ENCODE measurements around the gene CDK3. TPM values are rescaled to one million over a fixed set of nuclear protein-coding genes. Genes with fewer than 3 reads are reported as not detected.

Gene CDK3
- total RNA-seq, 1 donor from 2014 or later = 3.6 TPM

DNA sequence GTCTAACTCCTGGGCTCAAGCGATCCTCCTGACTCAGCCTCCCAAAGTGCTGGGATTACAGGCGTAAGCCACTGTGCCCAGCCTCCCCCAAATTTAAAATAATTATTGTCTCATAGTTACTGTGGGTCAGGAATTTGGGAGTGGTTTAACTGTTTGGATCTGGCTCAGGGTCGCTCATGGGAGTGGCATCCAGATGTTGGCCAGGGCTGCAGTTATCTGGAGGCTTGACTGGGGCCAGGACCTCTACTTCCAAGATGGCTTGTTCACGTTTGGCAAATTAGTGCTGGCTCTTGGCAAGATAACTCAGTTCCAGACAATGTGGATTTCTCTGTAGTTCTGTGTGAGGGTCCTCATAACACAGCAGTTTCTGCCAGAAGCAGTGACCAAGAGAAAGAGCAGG, 13.6 kb upstream of the CDK3 start:
- no peak for DNase-seq (ENCODE audit: low spot score)
- ATAC-seq = no peak

DNA sequence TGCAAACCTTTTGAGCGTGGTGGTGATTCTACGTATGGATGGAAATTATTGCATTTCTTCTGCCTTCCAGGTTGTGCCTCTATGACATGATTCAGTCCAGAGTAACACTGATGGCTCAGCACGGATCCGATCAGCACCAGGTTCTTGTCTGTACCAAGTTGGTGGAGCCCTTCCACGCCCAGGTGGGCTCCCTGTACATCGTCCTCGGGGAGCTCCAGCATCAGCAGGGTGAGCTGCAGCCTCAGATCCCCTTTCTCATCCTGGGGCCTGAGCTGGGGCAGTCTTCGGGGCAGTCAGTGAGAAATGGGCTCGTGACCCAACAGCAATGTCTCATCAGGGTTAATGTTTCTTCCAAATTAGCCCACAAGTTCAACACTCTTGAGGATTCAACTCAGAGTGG, 9.3 kb upstream of the CDK3 start:
- DNase-seq (ENCODE audit: low spot score) (no peak), ATAC-seq (no peak)

DNA sequence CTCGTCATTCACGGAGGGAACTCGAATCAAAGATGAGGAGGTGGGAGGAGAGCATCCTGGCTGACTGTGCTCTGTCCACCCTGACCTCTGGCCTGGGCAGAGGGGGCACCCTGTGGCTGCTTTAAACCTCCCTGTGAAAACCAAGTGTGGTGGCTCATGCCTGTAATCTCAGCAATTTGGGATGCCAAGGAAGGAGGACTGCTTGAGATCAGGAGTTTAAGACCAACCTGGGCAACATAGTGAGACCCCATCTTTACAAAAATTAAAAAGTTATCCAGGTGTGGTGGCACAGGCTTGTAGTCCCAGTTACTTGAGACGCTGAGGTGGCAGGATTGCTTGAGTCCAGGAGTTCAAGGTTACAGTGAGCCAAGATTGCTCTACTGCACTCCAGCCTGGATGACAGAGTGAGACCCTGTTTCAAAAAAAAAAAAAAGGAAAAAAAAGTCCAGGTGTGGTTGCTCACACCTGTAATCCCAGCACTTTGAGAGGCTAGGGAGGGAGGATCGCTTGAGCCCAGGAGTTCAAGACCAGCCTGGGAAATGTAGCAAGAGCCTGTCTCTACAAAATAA, 5.8 kb upstream of the CDK3 start:
- DNase-seq (ENCODE audit: low spot score) (no peak), ATAC-seq (no peak)

DNA sequence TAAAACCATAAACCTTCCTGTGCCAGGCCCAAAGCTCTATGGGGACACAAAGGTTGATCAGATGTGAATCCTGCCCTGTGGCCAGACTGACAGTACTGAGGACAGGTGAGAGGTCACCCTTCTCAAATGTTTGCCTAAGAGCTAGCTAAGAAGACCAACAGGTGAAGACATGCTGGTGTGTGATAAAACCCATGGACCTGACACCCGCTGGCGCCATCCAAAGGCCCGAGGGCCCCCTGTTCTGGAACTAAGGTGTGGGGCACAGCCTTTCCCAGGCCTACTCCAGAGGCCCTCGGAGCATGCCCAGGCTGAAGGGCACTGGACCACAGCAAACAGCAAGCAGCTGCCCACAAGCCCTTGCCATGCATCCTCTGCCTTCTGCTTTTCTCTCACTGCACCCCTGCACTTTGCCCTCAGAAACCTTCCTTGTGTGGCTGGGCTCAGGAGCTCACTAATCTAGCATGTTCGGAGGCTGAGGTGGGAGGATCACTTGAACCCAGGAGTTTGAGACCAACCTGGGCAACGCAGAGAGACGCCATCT, 5.2 kb upstream of the CDK3 start:
- ATAC-seq = peak; percentile 45
- DNase-seq (ENCODE audit: low spot score) = peak; percentile 70

DNA sequence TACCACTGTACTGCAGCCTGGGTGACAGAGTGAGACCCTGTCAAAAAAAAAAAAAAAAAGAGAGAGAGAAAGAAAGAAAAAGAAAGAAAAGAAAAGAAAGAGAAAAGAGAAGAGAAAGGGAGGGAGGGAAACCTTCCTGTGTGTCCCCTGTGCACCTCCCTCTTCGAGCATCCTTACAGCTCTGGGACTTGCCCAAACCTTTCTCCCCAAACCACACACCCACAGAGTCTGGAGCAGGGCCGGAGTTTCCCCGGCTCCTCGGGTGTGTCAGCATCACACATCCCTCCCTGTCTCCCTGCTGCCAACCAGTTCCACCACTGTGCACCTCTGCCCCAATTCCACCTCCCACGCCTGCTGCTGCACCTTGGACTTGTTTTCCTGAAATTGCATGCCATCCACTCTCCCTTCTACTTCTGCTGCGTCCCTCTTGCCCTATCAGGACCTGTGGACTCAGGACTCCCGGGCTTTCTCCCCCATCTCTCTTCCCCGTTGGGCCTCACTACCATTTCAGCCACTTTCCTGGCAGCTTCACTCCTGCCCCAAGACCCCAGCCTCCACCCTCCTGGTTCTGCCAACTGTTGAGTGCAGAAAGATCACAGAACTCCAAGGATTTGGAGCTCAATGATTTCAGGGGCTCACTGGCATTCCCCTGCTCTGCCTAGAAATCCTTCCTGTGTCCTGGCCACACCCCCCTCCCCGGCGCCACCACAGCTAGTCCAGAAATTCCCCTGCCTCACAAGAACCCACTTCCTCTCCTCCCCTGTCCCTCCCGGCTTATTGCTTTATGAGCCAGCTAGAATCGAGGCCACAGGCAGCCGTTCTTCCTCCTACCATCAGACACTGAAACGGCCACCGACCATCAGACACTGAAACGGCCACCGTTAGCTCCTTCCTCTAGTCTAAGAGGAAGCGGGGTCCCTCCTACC, 3.7 kb upstream of the CDK3 start:
- peak; percentile 62 for ATAC-seq

DNA sequence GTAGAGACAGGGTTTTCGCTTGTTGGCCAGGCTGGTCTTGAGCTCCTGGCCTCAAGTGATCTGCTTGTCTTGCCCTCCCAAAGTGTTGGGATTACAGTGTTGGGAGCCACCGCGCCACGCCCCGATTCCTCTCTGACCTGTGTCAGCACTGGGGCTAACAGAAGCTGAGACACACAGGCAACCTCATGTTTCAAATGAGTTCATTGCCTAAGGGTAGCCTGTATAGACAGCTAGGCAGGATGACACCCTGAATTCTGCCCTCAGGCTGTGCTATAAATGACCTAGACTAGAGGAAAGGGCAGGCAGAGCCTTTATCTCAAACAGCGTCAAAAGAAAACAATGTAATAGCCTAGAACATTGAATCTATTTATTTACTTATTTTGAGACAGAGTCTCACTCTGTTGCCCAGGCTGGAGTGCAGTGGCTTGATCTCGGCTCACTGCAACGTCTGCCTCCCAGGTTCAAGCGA, 2.3 kb upstream of the CDK3 start:
- peak; percentile 35 for ATAC-seq

More for the DNA sequence above, 3.7 kb upstream of the CDK3 start:
- peak; percentile 89 for DNase-seq (ENCODE audit: low spot score)

DNA sequence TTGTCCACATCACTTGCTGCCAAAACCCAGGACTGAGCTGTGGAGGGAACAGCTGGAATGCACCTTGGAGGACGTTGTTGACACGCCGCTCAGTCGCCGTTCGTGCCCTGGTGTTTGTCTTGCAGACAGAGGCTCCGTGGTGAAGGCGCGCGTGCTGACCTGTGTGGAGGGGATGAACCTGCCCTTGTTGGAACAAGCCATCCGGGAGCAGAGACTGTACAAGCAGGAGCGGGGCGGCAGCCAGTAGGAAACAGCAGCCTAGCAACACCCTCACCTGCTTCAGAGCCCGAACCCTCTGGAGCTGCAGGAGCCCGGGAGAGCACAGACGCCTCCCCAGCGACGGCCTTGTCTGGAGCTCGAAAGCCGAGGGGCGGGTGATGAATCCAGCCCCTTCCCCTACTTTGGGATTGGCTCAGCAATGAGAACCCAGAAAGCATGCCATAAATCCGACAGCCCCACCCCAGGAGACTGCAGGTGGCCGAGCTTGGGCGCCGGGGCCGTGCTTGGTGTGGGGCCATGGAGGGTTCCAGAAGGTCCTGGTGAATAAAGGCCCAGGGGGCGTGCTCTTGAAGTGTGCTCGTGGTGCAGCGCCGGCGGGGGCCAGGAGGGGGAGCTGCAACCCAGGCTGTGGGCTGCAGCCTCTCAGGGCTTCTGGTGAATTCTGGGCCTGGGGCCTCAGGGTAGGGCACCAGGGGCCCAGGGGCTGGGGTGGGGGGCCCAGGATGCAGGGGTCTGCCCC, 470 bp upstream of the CDK3 start:
- DNase-seq (ENCODE audit: low spot score) = peak; percentile 75
- ATAC-seq = peak; percentile 42

More for the DNA sequence above, 2.3 kb upstream of the CDK3 start:
- DNase-seq (ENCODE audit: low spot score) = no peak

DNA sequence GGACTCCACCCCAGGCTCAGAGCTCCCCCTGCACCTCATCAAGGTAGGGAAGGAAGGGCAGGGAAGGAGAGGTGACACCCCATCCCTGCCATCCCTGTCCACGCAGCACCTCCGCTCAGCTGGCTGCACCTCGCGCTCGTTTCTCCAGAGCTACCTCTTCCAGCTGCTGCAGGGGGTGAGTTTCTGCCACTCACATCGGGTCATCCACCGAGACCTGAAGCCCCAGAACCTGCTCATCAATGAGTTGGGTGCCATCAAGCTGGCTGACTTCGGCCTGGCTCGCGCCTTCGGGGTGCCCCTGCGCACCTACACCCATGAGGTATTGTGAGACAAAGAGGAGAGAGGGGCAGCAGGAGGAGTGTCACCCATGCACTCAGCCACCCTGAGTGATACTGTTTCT, 1.4 kb downstream of the CDK3 start:
- ATAC-seq (no peak), DNase-seq (ENCODE audit: low spot score) (no peak)

DNA sequence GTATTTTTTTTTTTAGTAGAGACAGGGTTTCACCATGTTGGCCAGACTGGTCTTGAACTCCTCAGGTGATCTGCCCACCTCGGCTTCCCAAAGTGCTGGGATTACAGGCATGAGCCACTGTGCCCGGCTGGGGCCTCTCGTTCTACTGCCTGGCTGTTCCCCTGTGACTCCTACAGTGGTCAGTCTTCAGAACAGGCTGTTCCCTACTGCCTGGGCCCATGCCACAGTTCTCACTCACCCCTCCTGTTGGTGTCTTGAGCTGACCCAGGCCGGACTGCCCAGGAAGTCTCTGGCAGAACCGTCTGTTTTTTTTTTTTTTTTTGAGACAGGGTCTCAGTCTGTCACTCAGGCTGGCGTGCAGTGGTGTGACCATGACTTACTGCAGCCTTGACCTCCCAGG, 3.3 kb downstream of the CDK3 start:
- ATAC-seq = peak; percentile 7

DNA sequence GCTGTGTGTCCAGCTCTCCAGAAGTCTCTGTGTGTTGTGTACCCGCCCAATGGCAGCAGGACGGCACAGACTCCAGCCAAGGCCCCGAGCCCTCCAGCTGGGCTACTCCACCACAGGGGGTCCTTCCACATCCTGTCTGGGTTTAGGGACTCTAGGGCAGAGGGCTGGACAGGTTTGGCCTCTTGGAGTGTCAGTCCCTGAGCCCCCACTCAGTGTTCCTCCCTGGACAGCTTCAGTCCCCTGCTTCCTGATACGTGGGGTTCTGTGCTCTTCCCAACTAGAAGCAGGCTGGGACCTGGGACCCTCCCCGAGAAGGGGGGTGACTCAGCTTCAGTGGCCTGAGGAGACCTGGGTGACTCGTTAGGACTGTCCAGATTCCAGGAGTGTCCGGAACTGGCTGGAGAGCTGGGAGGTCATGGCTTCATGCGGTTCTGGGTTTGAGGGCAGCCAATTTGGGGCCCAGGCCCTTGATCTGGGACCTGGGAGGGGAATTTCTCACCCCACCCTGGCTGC, 4.2 kb downstream of the CDK3 start:
- ATAC-seq (no peak), DNase-seq (ENCODE audit: low spot score) (no peak)

More for the DNA sequence above, 3.3 kb downstream of the CDK3 start:
- DNase-seq (ENCODE audit: low spot score) = no peak

DNA sequence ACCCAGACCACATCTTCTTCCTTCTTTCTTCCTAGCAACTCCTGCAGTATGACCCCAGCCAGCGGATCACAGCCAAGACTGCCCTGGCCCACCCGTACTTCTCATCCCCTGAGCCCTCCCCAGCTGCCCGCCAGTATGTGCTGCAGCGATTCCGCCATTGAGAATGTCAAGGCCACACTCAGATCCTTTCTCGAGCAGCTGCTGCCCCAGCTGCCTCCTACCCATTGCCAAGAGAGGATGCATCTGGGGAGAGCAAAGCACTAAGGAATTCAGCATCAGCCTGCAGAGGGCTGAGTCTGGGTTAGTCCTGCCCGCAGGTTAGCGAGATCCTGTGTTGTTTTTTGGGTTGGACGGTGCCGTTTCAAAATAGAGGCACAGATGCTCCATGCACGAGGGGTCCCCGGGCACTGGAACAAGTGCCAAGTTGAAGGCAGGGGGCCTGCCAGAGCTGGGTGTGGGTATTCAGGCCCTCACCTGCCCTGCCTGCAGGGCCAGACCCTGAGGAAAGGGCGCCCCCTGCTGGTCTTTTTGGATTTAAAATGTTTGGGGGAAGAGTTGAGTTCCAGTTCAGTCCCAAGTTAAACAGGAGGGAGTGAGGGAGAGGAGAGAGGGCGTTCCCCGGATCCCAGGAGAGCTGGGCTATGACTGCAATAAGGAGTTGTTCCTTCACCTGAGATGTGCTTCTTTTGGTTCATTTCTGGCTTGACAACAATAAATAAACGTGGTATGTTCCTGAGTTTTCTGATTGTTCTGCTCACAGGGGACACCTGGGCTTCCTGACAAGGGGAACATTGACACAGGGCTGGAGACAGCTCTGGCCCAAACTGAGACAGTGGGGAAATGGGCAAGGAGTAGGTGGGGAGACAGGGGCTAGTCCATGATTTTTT, 4.9 kb downstream of the CDK3 start:
- ATAC-seq = peak; percentile 67
- peak; percentile 83 for DNase-seq (ENCODE audit: low spot score)

DNA sequence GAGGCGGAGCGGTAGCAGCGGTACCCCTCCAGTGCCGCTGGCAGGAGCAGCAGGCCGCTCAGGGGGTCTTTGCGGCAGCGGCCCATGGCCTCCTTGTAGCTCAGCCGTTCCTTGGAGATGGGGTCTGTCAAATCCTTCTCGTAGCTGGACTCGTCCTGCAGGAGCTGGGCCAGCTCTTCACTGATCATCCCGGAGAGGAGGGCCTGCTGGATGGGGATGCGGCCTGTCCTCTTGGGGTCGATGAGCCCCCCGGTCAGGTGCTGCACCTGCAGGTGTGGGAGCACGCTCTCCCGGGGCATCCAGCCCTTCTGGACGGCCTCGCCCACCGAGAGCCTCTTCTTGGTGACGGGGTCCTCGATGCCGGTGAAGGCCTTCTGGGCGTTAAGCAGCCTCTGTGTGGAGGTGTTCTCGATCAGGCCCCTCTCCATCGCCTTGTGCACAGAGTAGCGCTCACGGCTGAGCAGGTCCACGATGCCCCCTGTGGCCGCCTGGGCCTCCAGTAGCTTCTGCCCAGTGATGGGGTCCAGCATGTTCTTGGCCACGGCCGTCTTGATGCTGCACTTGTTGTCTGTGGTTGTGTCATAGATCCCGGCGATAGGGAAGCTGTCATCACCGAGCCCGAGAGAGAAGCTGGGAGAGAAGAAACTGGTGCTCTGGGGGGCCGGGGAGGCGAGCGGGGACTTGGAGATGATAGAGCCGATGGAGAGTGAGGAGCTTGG, 6.6 kb downstream of the CDK3 start:
- DNase-seq (ENCODE audit: low spot score) (no peak), ATAC-seq (no peak)

DNA sequence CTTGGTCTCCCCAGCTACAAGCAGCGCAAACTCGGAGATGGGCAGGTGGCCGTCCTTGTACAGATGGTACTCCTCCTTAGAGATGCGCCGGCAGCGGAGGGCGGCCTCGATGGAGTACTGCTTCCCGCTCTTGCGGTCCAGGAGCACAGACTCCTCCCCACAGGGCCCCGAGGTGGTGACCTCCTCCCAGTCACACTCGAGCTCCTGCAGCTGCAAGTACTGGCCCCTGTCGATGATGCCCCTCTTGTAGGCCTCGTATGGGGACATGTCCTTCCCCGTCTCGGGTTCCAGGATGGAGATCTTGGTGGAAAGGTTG, 7.2 kb downstream of the CDK3 start:
- ATAC-seq (no peak), DNase-seq (ENCODE audit: low spot score) (no peak)

DNA sequence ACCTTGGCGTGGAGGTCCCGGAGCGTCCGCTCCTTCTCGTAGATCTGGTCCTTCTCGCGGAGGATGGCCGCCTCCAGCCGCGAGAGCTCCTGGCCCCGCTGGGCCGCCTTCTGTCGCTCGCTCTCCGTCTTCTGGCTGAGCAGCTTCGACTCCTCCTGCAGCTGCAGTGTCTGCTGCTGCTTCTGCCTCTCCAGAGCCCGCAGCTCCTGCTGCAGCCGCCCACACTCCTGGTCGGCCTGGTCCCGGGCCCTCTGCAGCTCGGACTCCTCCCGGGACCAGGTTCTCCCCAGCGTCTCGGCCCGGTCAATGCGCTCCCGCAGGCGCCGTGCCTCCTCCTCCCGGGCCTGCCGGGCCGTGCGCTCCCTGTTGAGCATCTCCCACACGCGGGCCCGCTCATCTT, 7.6 kb downstream of the CDK3 start:
- ATAC-seq (no peak), DNase-seq (ENCODE audit: low spot score) (no peak)

DNA sequence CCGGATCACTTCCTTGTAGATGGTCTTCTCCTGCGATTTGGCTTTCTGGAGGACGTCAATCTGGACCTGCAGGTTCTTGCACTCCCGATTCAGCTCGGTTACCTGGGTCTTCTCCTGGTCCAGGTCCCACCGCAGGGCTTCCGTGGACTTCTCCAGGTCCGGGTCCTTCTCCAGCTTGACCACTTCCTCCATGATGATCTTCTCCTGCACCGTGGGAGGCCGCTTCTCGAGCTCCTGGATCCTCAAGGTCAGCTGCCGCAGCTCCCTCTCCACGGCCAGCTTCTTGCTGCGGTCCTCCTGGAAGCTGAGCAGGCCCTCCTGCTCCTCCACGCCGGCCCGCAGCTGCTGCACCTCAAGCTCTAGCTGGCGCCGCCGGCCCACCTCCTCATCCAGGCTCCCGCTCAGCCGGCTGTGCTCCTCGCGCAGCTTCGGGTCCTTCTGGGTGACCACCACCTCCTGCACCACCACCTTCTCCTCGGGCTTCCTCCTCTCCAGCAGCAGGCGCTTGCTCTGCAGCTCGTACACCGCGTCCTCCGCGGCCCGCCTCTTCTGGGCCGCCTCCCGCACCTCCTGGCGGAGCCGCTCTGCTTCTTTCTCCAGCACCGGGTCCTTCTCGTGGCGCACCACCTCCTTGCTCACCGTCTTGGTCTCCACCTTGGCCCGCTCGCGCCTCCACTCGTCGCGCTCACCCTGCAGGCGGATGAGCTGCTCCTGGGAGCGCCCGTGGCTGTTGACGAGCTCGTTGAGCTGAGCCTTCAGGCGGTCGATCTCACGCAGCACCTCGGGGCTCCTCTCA, 8.2 kb downstream of the CDK3 start:
- no peak for DNase-seq (ENCODE audit: low spot score)
- no peak for ATAC-seq

DNA sequence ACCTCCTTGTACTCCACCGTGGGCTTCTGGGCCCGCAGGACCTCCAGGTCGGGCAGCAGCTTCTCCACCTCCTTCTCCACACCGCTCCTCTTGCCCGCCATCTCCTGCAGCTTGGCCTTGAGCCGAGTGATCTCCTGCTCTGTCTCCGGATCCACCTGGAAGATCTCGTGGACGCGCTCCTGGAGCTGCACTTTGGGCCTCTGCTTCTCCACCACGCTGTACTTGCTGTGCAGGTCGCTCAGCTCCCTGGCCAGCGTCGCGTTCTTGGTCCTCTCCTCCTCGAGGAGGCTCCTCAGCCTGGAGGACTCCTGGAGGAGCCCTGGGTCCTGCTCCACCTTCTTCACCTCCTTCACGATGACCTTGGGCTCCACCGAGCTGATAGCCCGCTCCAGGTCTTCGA, 8.8 kb downstream of the CDK3 start:
- ATAC-seq = no peak
- no peak for DNase-seq (ENCODE audit: low spot score)

DNA sequence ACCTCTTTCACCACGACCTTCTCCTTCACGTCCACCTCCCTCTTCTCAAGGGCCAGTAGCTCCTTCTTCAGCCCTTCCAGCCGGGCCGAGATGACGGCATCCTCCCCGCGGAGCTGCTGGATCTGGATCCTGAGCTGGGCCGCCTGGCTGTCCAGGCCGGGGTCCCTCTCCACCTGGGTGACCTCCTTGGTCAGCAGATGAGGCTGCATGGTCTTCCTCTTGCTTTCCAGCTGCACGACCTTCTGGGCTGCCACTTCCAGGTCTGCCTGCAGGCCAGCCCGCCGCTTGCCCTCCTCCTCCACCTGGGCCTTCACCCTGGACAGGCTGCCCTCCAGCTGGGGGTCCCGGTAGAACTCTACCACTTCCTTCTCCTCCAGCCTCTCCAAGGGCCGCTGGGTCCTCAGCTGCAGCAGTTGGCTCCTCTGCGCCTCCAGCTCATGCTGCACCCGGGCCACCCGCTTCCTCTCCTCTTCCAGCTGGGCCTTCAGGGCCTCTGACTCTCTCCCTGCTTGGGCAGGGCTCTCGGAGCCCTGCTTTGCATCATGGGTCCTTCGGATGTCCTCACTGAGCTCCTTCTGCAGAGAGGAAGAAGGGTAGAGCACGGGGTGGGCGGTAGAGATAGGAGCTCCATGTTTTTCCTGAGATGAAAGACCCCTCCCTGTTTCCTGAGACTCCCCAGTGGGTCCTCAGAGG, 9.5 kb downstream of the CDK3 start:
- no peak for ATAC-seq

DNA sequence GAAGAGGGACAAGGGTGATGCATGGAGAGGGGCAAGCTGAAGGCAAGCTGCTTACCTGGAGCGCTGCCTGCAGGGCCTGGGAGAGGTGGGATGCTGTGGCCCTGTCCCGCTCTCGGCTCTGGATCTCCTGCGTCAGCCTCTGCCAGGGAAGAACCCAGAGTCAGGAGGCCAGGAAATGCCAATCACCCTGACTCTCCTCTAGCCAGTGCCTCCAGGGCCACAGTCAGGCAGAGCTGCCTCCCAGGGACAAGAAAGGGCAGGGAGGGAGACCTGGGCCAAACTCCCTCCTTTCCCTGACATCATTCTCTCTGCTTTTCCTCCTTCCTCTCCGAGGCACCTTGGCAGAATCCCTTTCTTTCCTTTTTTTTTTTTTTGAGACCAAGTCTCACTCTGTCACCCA, 11.3 kb downstream of the CDK3 start:
- ATAC-seq (no peak), DNase-seq (ENCODE audit: low spot score) (no peak)

More for the DNA sequence above, 9.5 kb downstream of the CDK3 start:
- no peak for DNase-seq (ENCODE audit: low spot score)
